CD4-positive, alpha-beta T cell treated with Interleukin-1 beta for 1 hour (primary cell): ENCODE measurements around the gene PROCA1.
A peak's percentile ranks its signal among the peaks of the same experiment; 100 is the strongest.
"Not testable (repeated sequence)": the region's sequence is repeated elsewhere in the genome, so short reads cannot be mapped to it uniquely, and the experiment has no call there.

ENCODE experiments used
- DNase-seq, 2 donors: peaks; one replicate each; pipeline ENCODE4 v3.0.0-alpha.2; 2020 to 2022

Gene PROCA1

DNA sequence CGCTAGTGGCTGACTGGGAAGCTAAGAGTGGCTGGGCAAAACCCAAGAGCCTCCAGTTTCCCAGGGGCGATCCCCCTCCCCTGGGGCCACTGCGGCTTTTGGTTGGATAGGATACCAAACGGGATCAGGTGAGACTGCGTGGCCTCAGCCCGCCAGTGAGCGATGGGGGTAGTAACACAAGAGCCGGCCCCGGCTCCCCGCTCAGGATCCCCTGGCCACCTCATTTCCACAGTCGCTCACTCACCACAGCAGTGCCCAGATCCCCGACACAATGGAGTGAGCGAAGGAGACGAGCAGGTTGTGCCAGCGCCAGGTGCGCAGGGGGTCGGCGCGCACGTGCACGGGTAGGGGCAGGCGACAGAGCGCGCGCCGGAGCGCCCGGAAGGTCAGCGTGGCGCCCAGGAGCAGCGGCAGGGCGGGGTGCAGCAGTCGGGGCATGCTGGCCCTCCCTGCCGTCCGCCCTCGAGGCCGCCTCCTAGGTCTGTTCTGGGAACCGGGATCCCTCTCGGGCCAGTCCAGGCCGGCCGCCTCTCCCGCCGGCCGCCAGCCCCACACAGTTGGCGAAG, 14.1 kb upstream of the PROCA1 start:
- DNase-seq, result no peak

DNA sequence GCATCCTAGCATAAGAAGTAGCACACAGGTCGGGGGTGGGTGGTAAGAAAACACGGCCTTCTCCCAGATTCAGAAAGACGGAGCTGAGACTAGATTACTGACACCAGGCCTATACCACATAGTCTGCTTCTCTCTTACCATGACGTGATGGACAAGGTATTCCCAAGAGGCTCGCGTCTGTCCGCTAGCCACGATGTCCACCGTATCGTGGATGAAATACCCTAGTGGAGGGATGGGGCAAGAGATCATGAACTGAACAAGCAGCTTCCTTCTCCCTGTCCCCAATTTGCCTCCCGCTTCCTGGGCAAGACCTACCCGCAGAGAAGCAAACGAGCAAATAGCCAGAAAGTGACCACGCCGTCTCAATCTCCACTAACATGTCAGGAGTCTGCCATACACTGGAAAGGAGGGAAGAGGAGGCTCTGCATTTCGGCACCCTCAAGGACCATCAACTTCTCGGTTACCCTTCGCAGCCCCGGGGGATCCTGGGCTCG, 13.5 kb upstream of the PROCA1 start:
- no peak for DNase-seq

DNA sequence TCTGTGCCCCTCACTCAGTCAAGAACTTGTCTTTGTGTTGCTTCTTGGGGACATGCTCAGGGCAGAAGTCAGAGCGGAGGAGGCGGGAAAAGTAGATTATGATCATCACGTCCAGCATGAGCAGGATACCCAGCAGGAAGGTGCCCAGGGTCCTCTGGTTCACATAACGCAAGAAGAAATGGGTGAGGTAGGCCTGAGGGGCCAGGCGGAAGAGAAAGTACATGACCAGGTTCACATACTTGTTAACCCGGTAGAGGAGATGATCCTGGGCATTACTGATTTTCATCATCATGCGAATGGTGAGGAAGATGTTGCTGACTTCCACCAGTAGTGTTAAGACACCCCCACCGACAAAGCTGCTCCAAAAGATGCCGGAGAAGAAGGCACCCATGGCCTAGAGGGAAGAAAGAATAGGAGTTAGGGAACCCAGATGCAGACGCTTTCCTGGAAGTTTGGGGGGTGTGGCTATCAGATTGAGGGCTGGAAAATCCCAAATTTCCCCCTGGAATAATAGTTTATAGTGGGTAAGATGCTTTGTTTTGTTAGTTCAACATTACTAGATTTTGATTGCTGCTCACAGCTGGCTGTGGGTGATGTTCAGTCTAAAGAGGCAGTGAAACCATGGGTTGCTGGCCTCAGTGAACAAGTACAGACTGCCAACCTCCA, 12.9 kb upstream of the PROCA1 start:
- no peak for DNase-seq

- not testable (repeated sequence) for DNase-seq
These were observed 12.3 kb upstream of the PROCA1 start for GRCh38 chr17:28723836-28724499.

- no peak for DNase-seq
These were observed 11.6 kb upstream of the PROCA1 start for GRCh38 chr17:28723159-28723835.

DNA sequence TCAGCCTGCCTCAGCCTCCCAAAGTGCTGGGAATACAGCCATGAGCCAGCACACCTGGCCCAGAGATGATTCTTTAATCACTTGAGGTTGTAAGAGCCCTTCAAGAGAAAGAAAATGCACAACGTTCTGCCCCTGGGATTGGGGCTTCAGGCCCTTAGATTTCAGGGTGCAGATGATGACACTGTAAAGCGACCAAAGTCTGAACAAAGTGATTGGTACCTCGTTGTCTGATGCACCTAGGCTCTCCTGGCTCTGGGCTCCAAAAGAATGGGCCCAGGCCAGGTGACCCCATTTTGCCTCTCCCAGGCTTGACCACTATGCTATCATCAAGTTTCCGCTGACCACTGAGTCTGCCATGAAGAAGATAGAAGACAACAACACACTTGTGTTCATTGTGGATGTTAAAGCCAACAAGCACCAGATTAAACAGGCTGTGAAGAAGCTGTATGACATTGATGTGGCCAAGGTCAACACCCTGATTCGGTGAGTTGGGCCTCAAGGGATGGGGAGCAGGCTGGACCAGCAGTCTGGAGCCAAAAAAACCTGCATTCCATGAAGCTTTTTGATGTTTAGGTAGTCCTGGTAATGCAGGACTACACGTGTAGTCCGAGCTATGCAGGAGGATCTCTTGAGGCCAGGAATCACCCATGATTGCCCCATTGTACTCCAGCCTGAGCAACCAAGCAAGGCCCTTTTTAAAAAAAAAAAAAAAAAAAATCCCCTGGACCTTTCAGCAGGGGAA, 10.9 kb upstream of the PROCA1 start:
- DNase-seq, result no peak

- not testable (repeated sequence) for DNase-seq
These were observed 9.3 kb upstream of the PROCA1 start for GRCh38 chr17:28720997-28721329.

DNA sequence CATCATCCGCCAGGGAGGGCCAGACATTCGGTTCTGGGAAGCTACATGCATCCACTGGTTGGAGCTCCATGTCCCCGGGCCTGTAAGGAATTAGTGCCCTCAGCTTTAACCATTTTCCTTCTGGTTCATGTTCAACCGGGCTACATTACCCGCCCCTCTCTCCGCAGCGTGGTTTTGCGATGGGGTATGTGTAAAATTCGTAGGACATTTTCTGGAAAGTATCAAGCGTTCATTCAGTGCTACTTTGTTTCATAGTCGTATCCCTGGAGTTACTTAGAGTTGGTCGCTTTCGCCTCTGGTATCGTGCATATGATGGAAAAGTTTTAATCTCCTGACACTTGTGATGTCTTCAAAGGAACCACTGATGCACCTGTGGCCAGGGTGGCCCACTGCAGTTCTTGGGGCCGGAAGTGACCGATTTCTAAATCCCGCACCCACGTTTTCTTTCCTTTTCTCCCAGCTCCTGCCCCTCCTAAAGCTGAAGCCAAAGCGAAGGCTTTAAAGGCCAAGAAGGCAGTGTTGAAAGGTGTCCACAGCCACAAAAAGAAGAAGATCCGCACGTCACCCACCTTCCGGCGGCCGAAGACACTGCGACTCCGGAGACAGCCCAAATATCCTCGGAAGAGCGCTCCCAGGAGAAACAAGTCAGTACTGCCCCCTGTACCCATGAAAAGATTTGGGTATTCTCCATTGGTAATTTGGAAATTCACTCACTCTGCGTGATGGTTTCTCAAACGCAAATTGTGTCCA, 8.7 kb upstream of the PROCA1 start:
- peak in 1 of 2 donors; percentile 40 for DNase-seq

DNA sequence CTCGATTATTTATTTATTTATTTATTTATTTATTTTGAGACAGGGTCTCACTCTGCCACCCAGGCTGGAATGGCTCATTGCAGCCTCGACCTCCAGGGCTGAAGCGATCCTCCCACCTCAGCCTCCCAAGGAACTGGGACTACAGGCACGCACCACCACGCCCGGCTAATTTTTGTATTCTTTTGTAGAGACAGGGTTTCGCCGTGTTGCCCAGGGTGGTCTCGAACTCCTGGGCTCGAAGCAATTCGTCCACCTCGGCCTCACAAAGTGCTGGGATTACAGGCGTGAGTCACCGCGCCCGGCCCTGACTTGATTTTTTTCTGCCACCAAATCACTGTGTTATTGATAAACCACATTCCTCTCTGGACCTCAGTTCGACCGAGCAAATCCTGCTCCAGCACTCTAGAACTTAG, 7.3 kb upstream of the PROCA1 start:
- DNase-seq, result no peak

DNA sequence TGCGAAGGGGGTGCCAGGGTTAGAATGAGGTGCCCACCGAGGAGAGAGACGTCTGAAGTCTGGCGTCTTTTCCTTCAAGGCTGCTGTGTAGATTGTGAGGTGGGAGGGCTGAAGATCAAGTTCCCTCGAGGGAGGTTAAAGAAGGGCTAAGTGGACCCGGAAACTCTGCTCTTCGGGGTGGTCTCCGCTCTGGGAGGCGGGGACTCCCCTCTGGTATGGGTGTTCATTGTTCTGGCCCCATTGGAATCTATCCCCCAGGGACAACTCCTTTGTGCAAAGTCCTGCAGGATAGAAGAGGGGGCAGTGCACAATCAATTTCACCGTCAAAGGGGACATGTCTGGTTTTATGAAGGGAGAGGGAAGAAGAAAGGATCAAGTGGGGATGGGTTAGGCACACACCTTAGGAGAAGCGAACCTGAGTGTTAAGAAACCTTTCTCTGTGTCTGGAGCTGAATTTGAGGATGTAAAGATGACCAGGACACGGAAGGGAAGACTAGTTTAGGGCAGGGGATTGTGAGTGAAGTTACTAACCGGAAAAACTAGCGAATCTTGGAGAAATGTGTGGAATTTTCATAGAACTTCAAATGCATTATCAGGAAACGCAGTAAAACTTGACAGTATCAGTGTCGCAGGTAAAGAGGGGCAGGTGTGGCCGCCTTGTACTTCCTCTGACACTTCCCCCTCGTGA, 6.8 kb upstream of the PROCA1 start:
- DNase-seq, result no peak

- peak in 1 of 2 donors; percentile 35 for DNase-seq
These were observed 6.1 kb upstream of the PROCA1 start, which contains the start of gene RAB34 for GRCh38 chr17:28717578-28718332. Gene RAB34, minus strand, starts transcription at chr17:28717868. Its CDS starts 602 bp downstream, at chr17:28717266.

DNA sequence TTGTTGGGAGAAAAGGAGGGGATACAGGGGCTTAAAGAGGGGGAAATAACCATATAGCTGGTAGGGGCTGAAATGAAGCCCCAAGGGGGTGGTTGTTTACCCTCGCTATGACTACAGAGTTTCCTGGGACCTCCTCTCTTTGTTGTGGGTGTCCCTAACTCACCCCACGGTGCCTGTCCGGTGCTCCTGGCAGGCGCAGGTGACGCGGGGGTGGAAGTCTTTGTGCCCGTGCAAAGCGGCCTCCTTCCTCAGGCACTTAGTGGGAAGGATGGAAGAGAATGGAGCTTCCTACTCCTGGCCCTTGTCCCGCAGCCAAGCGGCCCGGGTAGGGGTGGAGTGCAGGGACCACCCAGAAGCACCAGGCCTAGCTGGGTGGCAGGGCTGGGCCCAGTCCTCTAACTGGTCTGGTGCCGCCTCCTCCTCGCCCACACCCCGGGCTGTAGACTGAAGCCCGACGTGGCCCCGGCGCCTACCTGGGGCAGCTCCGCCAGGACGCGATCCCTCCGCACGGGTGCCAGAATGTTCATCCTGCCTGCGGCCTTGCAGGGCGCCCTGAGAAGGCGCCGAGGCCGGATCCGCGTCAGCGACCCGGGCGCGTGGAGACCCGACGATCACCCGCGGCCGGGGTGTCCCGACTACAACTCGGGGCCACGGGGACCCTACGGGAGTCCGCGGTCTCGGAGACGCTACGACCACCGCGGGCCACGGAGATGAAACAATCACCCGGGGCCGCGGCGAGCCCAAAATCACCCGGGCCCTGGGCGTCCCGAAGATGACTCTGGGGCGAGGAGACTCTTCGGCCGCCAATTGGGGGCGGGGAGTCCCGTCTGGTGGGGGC, 5.3 kb upstream of the PROCA1 start:
- no peak for DNase-seq

- DNase-seq, result no peak
These were observed 3.5 kb upstream of the PROCA1 start for GRCh38 chr17:28715217-28715616.

- no peak for DNase-seq
These were observed 2.6 kb upstream of the PROCA1 start for GRCh38 chr17:28714281-28714680.

DNA sequence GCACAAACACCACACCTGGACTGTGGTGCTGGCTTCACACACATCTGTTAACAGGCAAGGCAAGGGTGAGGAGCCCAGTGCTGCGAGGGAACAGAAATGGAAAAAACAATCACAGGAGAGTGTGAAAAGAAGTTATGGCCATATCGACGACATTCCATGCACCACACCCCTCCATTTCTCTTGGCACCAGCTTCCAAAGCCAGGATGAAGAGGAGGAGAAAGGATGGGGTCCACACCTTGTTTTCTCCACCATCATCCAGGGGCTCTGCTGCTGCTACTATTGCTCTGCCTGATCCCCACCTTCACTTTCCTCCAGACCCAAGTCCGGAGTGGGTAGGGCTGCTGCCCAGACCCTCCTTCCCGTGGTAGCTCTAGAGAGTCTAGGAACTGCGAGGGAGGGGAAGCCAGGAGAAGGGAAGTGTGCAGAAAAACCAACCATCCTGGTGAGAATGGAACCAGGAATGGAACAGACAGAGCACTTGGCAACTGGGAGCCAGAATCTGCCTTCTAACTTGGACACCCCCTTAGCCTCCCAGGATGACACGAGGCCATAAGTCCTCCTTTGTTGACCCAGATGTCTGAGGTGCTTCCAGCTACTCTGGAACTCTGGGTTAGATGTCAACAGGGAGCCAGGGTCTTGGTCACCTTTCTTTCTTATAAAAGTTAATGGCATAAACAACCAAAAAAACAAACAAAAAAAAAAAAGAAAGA, 1.2 kb upstream of the PROCA1 start:
- no peak for DNase-seq

DNA sequence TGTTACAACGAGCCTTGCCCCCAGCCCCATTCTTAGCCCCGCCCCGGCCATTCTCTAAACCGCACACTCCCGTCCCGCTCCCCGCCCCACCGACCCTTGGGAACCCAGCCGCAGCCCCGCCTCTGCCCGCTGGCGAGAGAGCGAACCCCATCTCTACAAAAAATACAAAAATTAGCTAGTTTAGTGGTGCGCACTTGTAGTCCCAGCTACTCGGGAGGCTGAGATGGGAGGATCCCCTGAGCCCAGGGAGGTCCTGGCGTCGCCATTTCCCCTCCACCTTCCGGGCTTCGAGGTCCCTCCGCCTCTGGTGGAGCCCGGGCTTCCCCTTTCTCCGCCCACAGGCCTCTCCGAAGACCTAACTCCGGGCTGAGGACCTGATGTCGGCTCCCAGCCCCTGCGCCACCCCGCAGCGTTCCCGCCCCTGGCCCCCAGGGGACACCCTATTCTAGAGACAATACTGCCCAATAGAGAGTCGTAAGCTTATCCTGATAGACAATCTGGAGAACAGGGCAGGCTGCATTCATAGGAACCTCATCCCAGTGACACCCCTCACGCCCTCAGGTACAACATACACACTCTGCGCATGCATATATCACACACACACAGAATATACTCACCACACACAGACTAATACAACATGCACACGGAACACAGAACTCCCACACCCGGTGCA, 480 bp upstream of the PROCA1 start:
- peak; percentile 77 to 78 for DNase-seq

- DNase-seq, result peak; percentile 89 to 94
These were observed 596 bp downstream of the PROCA1 start for GRCh38 chr17:28710861-28711722.

- no peak for DNase-seq
These were observed 4.4 kb downstream of the PROCA1 start for GRCh38 chr17:28707339-28707720.
